Endothelial cell of umbilical vein (primary cell): ENCODE data around the gene GABBR2. TPM values are rescaled to one million over a fixed set of nuclear protein-coding genes. Genes with fewer than 3 reads are reported as not detected.

Experiments used
- BruUV-seq: library from RNA; stranded (reverse); fragments of 400-500 nt; replicated peaks from 2 replicates; lab custom pipeline; 2021; lab: Mats Ljungman, UMichigan
- CTCF ChIA-PET: fragments of 300-600, 350-600 bp; sonication (Branson Sonifier 250); formaldehyde crosslinking; loops from one replicate; lab custom pipeline; 2021; ENCODE audit warnings: antibody characterized with exemption, inconsistent platforms; lab: Charles Lee
- POLR2A ChIA-PET: fragments of 300-600, 350-600 bp; sonication (Branson Sonifier 250); formaldehyde crosslinking; loops from one replicate; lab custom pipeline; 2021; ENCODE audit warnings: antibody characterized with exemption, inconsistent platforms; lab: Charles Lee
- DNase-seq: peaks from one replicate; pipeline ENCODE4 v3.0.0-alpha.2; 2011; ENCODE audit warnings: low read depth, low spot score
- FAIRE-seq: peaks from 2 replicates; lab custom pipeline; 2011; peaks lifted over from hg19 to GRCh38; lab: Jason Lieb, UNC
- H2AFZ ChIP-seq: 2 replicates; pipeline ENCODE4 v1.6.0; 2012; ENCODE audit warnings: low read depth, low read length, control low read depth, inconsistent platforms
- H3K27ac ChIP-seq: 2 replicates; pipeline ENCODE4 v1.5.1; 2011; ENCODE audit warnings: low read depth, mild to moderate bottlenecking, control low read depth, low read length, moderate library complexity; ENCODE audit not compliant: insufficient read depth
- H3K27me3 ChIP-seq, 2 experiments: 2 replicates each; pipeline versions ENCODE4 v1.6.0 to v1.6.1; 2011; ENCODE audit warnings: low read length in 2 of 2, mixed read lengths in 1 of 2; ENCODE audit not compliant: control insufficient read depth in 2 of 2, insufficient read depth in 2 of 2
- H3K36me3 ChIP-seq, 2 experiments: 2 replicates in 1 of 2; 3 replicates in 1 of 2; pipeline ENCODE4 v1.5.1; 2011; ENCODE audit warnings: low read length in 2 of 2, mild to moderate bottlenecking in 1 of 2, moderate library complexity in 1 of 2; ENCODE audit not compliant: control insufficient read depth in 2 of 2, insufficient read depth in 2 of 2; ENCODE audit errors: extremely low read depth in 1 of 2
- H3K4me1 ChIP-seq: 3 replicates; pipeline ENCODE4 v1.5.1; 2011; ENCODE audit warnings: mild to moderate bottlenecking, low read length; ENCODE audit not compliant: control insufficient read depth, insufficient read depth; ENCODE audit errors: extremely low read depth
- H3K4me2 ChIP-seq: 2 replicates; pipeline ENCODE4 v1.6.1; 2011; ENCODE audit warnings: low read length, control low read depth, mixed read lengths; ENCODE audit not compliant: insufficient read depth
- H3K4me3 ChIP-seq, 3 experiments: fragments of 200-600 bp in 1 of 3; sonication (generic), shearing (Covaris generic) in 1 of 3; replicated peaks in 1 of 3; 2 replicates each; pipeline ENCODE4 v1.5.1; 2011 to 2016; ENCODE audit warnings: control low read depth in 3 of 3, low read length in 3 of 3, mild to moderate bottlenecking in 2 of 3, inconsistent platforms in 1 of 3, low read depth in 1 of 3, moderate library complexity in 1 of 3; ENCODE audit not compliant: insufficient read depth in 1 of 3
- H3K79me2 ChIP-seq: 2 replicates; pipeline ENCODE4 v1.6.0; 2012; ENCODE audit warnings: low read length, inconsistent platforms; ENCODE audit not compliant: control insufficient read depth, insufficient read depth
- H3K9ac ChIP-seq: replicated peaks from 2 replicates; pipeline ENCODE3; 2011; ENCODE audit warnings: low read length, control low read depth; ENCODE audit not compliant: insufficient read depth; ENCODE audit errors: extremely low read depth
- H3K9me1 ChIP-seq: replicated peaks from 3 replicates; pipeline ENCODE4 v1.6.0; 2011; ENCODE audit warnings: mild to moderate bottlenecking, low read length; ENCODE audit not compliant: control insufficient read depth, insufficient read depth; ENCODE audit errors: extremely low read depth
- H3K9me3 ChIP-seq: replicated peaks from 2 replicates; pipeline ENCODE4 v1.5.1; 2012; ENCODE audit warnings: low read length, inconsistent platforms; ENCODE audit not compliant: control insufficient read depth, insufficient read depth
- H4K20me1 ChIP-seq: replicated peaks from 2 replicates; pipeline ENCODE3; 2011; ENCODE audit warnings: mild to moderate bottlenecking, low read length; ENCODE audit not compliant: control insufficient read depth, insufficient read depth; ENCODE audit errors: extremely low read depth
- CTCF ChIP-seq, 2 donors: IDR thresholded peaks; 1 replicate in 1 of 2; 2 replicates in 1 of 2; pipeline ENCODE4 v1.5.1; 2011; ENCODE audit warnings: low read length in 2 of 2, mild to moderate bottlenecking in 2 of 2, moderate library complexity in 2 of 2, control low read depth in 1 of 2, inconsistent platforms in 1 of 2, low read depth in 1 of 2; ENCODE audit not compliant: insufficient read depth in 1 of 2; ENCODE audit errors: extremely low read depth in 1 of 2
- EZH2 ChIP-seq: IDR thresholded peaks from 2 replicates; pipeline ENCODE4 v1.6.1; 2012; ENCODE audit warnings: borderline replicate concordance, low read depth, mild to moderate bottlenecking, moderate library complexity, low read length, inconsistent platforms; ENCODE audit not compliant: severe bottlenecking
- FOS ChIP-seq: IDR thresholded peaks from 2 replicates; pipeline ENCODE4 v1.6.1; 2011; ENCODE audit warnings: mild to moderate bottlenecking, low read length, moderate library complexity, borderline replicate concordance; ENCODE audit not compliant: insufficient read depth
- GATA2 ChIP-seq: IDR thresholded peaks from 2 replicates; pipeline ENCODE4 v1.7.0; 2011; ENCODE audit warnings: low read depth, mild to moderate bottlenecking, moderate library complexity, mixed read lengths, low read length; ENCODE audit not compliant: insufficient read length, insufficient read depth
- JUN ChIP-seq: IDR thresholded peaks from 2 replicates; pipeline ENCODE4 v1.6.1; 2011; ENCODE audit warnings: borderline replicate concordance, low read depth; ENCODE audit not compliant: insufficient read length, insufficient read depth
- MAX ChIP-seq: IDR thresholded peaks from 2 replicates; pipeline ENCODE4 v1.6.1; 2011; ENCODE audit not compliant: insufficient read depth, insufficient read length
- MYC ChIP-seq: IDR thresholded peaks from one replicate; pipeline ENCODE4 v1.6.1; 2011; ENCODE audit warnings: mild to moderate bottlenecking, low read depth, low read length
- POLR2A ChIP-seq: IDR thresholded peaks from 2 replicates; pipeline ENCODE4 v1.6.1; 2012; ENCODE audit warnings: low read depth, mild to moderate bottlenecking, control low read depth, low read length
- POLR2AphosphoS5 ChIP-seq: IDR thresholded peaks from 2 replicates; pipeline ENCODE4 v1.6.1; 2012; ENCODE audit warnings: low read depth, mild to moderate bottlenecking, control low read depth, low read length, moderate library complexity; ENCODE audit not compliant: insufficient read depth
- dilution Hi-C: fragments of 300-500 bp; cut with MboI; formaldehyde crosslinking; loops from one replicate; pipeline ENCODE4 v1.15.0; 2019; ENCODE audit warnings: low sequenced_read_pairs; ENCODE audit not compliant: extremely low pct_ligation_motif_present
- intact Hi-C: fragments of 100-400 bp; cut with micrococcal nuclease; formaldehyde crosslinking; loops from one replicate; pipeline ENCODE4 v1.10.0; 2022
- polyA plus RNA-seq, 4 experiments: library from polyadenylated mRNA; depleted of rRNA in 3 of 4; stranded (reverse) in 3 of 4; unstranded in 1 of 4; fragments of >200 nt; gene quantifications; 2 replicates each; pipeline versions ENCODE4 v1.2.1 to v1.2.3, GENCODE V29; 2011 to 2012; ENCODE audit warnings: missing spikeins in 1 of 4
- total RNA-seq: library from RNA; stranded (reverse); gene quantifications from 2 replicates; pipeline ENCODE4 v1.2.3, GENCODE V29; 2021

GABBR2 gene
- total and polyA plus RNA-seq, 2 donors (not counting 3 experiments of a cell fraction or from before 2014, with no cell fraction given): 1.1 to 9.2 TPM

DNA sequence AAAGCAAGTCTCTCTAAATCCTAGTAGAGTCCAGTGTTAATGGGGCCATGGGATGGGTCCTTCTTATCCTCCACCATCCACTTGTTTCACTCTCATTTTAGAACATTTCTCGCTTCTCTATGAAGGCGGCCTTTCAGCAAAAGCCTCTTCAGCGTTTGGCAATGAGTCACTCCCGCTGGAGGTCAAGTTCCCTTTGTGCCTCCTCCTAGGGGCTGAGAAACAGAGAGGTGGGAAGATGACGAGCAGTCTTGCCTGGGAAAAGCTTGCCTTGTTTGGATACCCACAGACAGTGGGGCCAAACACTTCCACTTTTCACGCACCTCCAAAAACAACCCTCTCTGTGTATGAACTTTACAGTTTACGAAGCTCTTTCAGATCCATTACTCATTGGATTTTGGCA, 168.8 kb downstream of the GABBR2 start:
- no peaks in the 10 kb centered on the region for H3K9me3 ChIP-seq
- H2AFZ ChIP-seq: no peak overlapping the region
- CTCF ChIA-PET: no interaction called here
- no TSS peak for BruUV-seq
- dilution Hi-C loops (no loop called here), intact Hi-C loops (no loop called here)
- H3K79me2 ChIP-seq: no peaks in the 10 kb centered on the region
- no peak overlapping the region for H3K27ac ChIP-seq
- H3K9ac ChIP-seq: no peak overlapping the region
- no peaks in the 10 kb centered on the region for H3K4me1 ChIP-seq
- no peak overlapping the region for H3K4me2 ChIP-seq
- no peaks in the 10 kb centered on the region for H3K27me3 ChIP-seq
- DNase-seq: no peak
- H3K36me3 ChIP-seq: no peaks in the 10 kb centered on the region
- H3K4me3 ChIP-seq: no peak overlapping the region
- FAIRE-seq: no peak
- TF ChIP-seq CTCF (IDR thresholded peaks at IDR 0.05; ENCODE audit: extremely low read depth in 1 of 2, insufficient read depth in 1 of 2, low read depth in 1 of 2, low read length in 2 of 2): no peak
- TF ChIP-seq POLR2A: no peak
- TF ChIP-seq GATA2: no peak
- TF ChIP-seq POLR2AphosphoS5: no peak
- no peak for TF ChIP-seq JUN
- TF ChIP-seq FOS: no peak
- TF ChIP-seq EZH2: no peak
- TF ChIP-seq MAX: no peak
- TF ChIP-seq MYC: no peak
- no peaks in the 10 kb centered on the region for H3K9me1 ChIP-seq
- no peaks in the 10 kb centered on the region for H4K20me1 ChIP-seq
- POLR2A ChIA-PET: no interaction called here
